Keratinocyte (primary cell): ENCODE measurements around the gene TTBK1. TPM values are rescaled to one million over a fixed set of nuclear protein-coding genes. Genes with fewer than 3 reads are reported as not detected.

Source experiments
- DNase-seq: peaks from one replicate; pipeline ENCODE4 v3.0.0-alpha.2; 2011; ENCODE audit warnings: low read depth, missing footprints, low spot score
- FAIRE-seq: peaks from 2 replicates; lab custom pipeline; 2011; peaks lifted over from hg19 to GRCh38; lab: Jason Lieb, UNC
- H2AFZ ChIP-seq: 2 replicates; pipeline ENCODE4 v1.6.0; 2012; ENCODE audit warnings: low read length, control low read depth, inconsistent platforms; ENCODE audit not compliant: control insufficient read depth
- H3K27ac ChIP-seq: 2 replicates; pipeline ENCODE4 v1.5.1; 2011; ENCODE audit warnings: low read length; ENCODE audit not compliant: control insufficient read depth, insufficient read depth
- H3K27me3 ChIP-seq: 3 replicates; pipeline ENCODE4 v1.6.0; 2011; ENCODE audit warnings: low read length; ENCODE audit not compliant: control insufficient read depth, insufficient read depth; ENCODE audit errors: extremely low read depth
- H3K36me3 ChIP-seq, 2 experiments: 2 replicates in 1 of 2; 3 replicates in 1 of 2; pipeline ENCODE4 v1.5.1; 2011; ENCODE audit warnings: low read length in 2 of 2, mild to moderate bottlenecking in 1 of 2; ENCODE audit not compliant: control insufficient read depth in 2 of 2, insufficient read depth in 2 of 2; ENCODE audit errors: extremely low read depth in 1 of 2
- H3K4me1 ChIP-seq: 3 replicates; pipeline ENCODE4 v1.5.1; 2011; ENCODE audit warnings: low read length; ENCODE audit not compliant: control insufficient read depth, insufficient read depth; ENCODE audit errors: extremely low read depth
- H3K4me2 ChIP-seq: 3 replicates; pipeline ENCODE4 v1.6.0; 2011; ENCODE audit warnings: low read depth, low read length; ENCODE audit not compliant: control insufficient read depth, insufficient read depth; ENCODE audit errors: extremely low read depth
- H3K4me3 ChIP-seq, 3 experiments: fragments of 200-600 bp in 1 of 3; sonication (generic) in 1 of 3; 2 replicates in 2 of 3; 3 replicates in 1 of 3; pipeline ENCODE4 v1.5.1; 2011 to 2016; ENCODE audit warnings: low read length in 3 of 3, mild to moderate bottlenecking in 3 of 3, control low read depth in 2 of 3, inconsistent platforms in 1 of 3, low read depth in 1 of 3, mixed read lengths in 1 of 3, mixed run types in 1 of 3, moderate library complexity in 1 of 3; ENCODE audit not compliant: control insufficient read depth in 2 of 3, insufficient read depth in 2 of 3; ENCODE audit errors: extremely low read depth in 1 of 3
- H3K79me2 ChIP-seq: 2 replicates; pipeline ENCODE4 v1.6.0; 2012; ENCODE audit warnings: low read length; ENCODE audit not compliant: control insufficient read depth, insufficient read depth
- H3K9ac ChIP-seq: 3 replicates; pipeline ENCODE4 v1.6.0; 2011; ENCODE audit warnings: low read length; ENCODE audit not compliant: control insufficient read depth, insufficient read depth; ENCODE audit errors: extremely low read depth
- H3K9me1 ChIP-seq: 3 replicates; pipeline ENCODE4 v1.6.0; 2011; ENCODE audit warnings: low read length; ENCODE audit not compliant: control insufficient read depth, insufficient read depth; ENCODE audit errors: extremely low read depth
- H3K9me3 ChIP-seq: 2 replicates; pipeline ENCODE4 v1.5.1; 2012; ENCODE audit warnings: low read depth, low read length; ENCODE audit not compliant: control insufficient read depth
- H4K20me1 ChIP-seq: 3 replicates; pipeline ENCODE4 v1.6.0; 2011; ENCODE audit warnings: low read length; ENCODE audit not compliant: control insufficient read depth, insufficient read depth; ENCODE audit errors: extremely low read depth
- EZH2 ChIP-seq: IDR thresholded peaks from one replicate; pipeline ENCODE4 v1.6.1; 2012; ENCODE audit warnings: inconsistent platforms, mild to moderate bottlenecking, low read length, moderate library complexity
- dilution Hi-C: fragments of 300-500 bp; cut with MboI; formaldehyde crosslinking; loops from one replicate; pipeline ENCODE4 v1.7.0; 2020; ENCODE audit warnings: low sequenced_read_pairs; ENCODE audit not compliant: extremely low pct_ligation_motif_present
- polyA plus RNA-seq, 5 experiments: library from polyadenylated mRNA; depleted of rRNA in 3 of 5; stranded (reverse) in 3 of 5; stranded (forward) in 1 of 5; unstranded in 1 of 5; fragments of >200 nt; gene quantifications; 1 replicate in 1 of 5; 2 replicates in 3 of 5; 3 replicates in 1 of 5; pipeline versions ENCODE4 v1.2.1 to v1.2.3, GENCODE V29; 2011 to 2012; ENCODE audit warnings: missing spikeins in 2 of 5, low read depth in 1 of 5, low replicate concordance in 1 of 5
- TF ChIP-seq, protein P1 (sequence below), 3 experiments: IDR thresholded peaks in 1 of 3; conservative IDR thresholded peaks in 1 of 3; optimal IDR thresholded peaks in 1 of 3; 2 replicates in 2 of 3; 3 replicates in 1 of 3; pipeline versions ENCODE3 to v1.5.1; 2011; ENCODE audit warnings: low read length in 3 of 3, mild to moderate bottlenecking in 3 of 3, moderate library complexity in 2 of 3, control low read depth in 1 of 3, inconsistent platforms in 1 of 3; ENCODE audit not compliant: insufficient read depth in 2 of 3; ENCODE audit errors: extremely low read depth in 1 of 3

Gene TTBK1
- polyA plus RNA-seq, 1 donor (not counting 4 experiments of a cell fraction or from before 2014, with no cell fraction given): not detected

- dilution Hi-C loops: no loop called here
- TF ChIP-seq EZH2: no peak
- TF ChIP-seq, protein P1, sequence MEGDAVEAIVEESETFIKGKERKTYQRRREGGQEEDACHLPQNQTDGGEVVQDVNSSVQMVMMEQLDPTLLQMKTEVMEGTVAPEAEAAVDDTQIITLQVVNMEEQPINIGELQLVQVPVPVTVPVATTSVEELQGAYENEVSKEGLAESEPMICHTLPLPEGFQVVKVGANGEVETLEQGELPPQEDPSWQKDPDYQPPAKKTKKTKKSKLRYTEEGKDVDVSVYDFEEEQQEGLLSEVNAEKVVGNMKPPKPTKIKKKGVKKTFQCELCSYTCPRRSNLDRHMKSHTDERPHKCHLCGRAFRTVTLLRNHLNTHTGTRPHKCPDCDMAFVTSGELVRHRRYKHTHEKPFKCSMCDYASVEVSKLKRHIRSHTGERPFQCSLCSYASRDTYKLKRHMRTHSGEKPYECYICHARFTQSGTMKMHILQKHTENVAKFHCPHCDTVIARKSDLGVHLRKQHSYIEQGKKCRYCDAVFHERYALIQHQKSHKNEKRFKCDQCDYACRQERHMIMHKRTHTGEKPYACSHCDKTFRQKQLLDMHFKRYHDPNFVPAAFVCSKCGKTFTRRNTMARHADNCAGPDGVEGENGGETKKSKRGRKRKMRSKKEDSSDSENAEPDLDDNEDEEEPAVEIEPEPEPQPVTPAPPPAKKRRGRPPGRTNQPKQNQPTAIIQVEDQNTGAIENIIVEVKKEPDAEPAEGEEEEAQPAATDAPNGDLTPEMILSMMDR (optimal IDR thresholded peaks at IDR 0.05 in 1 of 3, IDR thresholded peaks at IDR 0.05 in 1 of 3, conservative IDR thresholded peaks at IDR 0.05 in 1 of 3; ENCODE audit: extremely low read depth in 1 of 3, insufficient read depth in 2 of 3, low read length in 3 of 3): no peak
- Histone ChIP-seq H3K9me1 (no peaks in the 10 kb centered on the region), H4K20me1 (no peaks in the 10 kb centered on the region), H3K4me1 (no peaks in the 10 kb centered on the region), H3K36me3 (no peaks in the 10 kb centered on the region), H2AFZ (no peak overlapping the region), H3K27ac (no peak overlapping the region), H3K79me2 (no peaks in the 10 kb centered on the region), H3K9ac (no peak overlapping the region), H3K9me3 (no peaks in the 10 kb centered on the region), H3K27me3 (peaks cover 27% of the 10 kb centered on the region), H3K4me3 (no peak overlapping the region), H3K4me2 (no peak overlapping the region)
- FAIRE-seq (no peak), DNase-seq (no peak)
These were observed 11.6 kb downstream of the TTBK1 start for GRCh38 chr6:43254846-43255245.

GRCh38 chr6:43255408-43256054, 12.2 kb downstream of the TTBK1 start:
- FAIRE-seq: no peak
- no peaks in the 10 kb centered on the region for H4K20me1 ChIP-seq
- no peaks in the 10 kb centered on the region for H3K4me1 ChIP-seq
- H3K9me1 ChIP-seq: no peaks in the 10 kb centered on the region
- dilution Hi-C loops: no loop called here
- H3K27me3 ChIP-seq: peaks cover 23% of the 10 kb centered on the region
- no peak overlapping the region for H3K4me3 ChIP-seq
- no peak overlapping the region for H3K27ac ChIP-seq
- TF ChIP-seq, protein P1 (optimal IDR thresholded peaks at IDR 0.05 in 1 of 3, IDR thresholded peaks at IDR 0.05 in 1 of 3, conservative IDR thresholded peaks at IDR 0.05 in 1 of 3; ENCODE audit: extremely low read depth in 1 of 3, insufficient read depth in 2 of 3, low read length in 3 of 3): no peak
- TF ChIP-seq EZH2: no peak
- H3K4me2 ChIP-seq: no peak overlapping the region
- no peak overlapping the region for H3K9ac ChIP-seq
- no peak overlapping the region for H2AFZ ChIP-seq
- H3K9me3 ChIP-seq: no peaks in the 10 kb centered on the region
- no peak for DNase-seq
- H3K79me2 ChIP-seq: no peaks in the 10 kb centered on the region
- no peaks in the 10 kb centered on the region for H3K36me3 ChIP-seq
